Esophagus squamous epithelium (tissue), 5 donors: ENCODE measurements around the gene UGT2B10. TPM values are rescaled to one million over a fixed set of nuclear protein-coding genes. Genes with fewer than 3 reads are reported as not detected.

Experiments used
- DNase-seq: peaks from one replicate; lab custom pipeline; 2025; lab: John Stamatoyannopoulos, UW
- H3K27ac ChIP-seq, 4 donors: fragments of 200-600 bp; sonication (generic); one replicate each; pipeline ENCODE4 v1.5.1; 2016 to 2019; ENCODE audit warnings: mild to moderate bottlenecking in 1 of 4
- H3K27me3 ChIP-seq, 4 donors: fragments of 200-600 bp; sonication (generic); 1 replicate in 3 of 4; 2 replicates in 1 of 4; pipeline versions ENCODE4 v1.5.1 to v1.6.0; 2017 to 2021; ENCODE audit warnings: antibody characterized with exemption in 1 of 4
- H3K36me3 ChIP-seq, 3 donors: fragments of 200-600 bp; sonication (generic); one replicate each; pipeline ENCODE4 v1.5.1; 2016 to 2019
- H3K4me1 ChIP-seq, 3 donors: fragments of 200-600 bp; sonication (generic); one replicate each; pipeline ENCODE4 v1.5.1; 2017 to 2019
- H3K4me3 ChIP-seq, 4 donors: fragments of 200-600 bp; sonication (generic); 1 replicate in 3 of 4; 2 replicates in 1 of 4; pipeline ENCODE4 v1.5.1; 2016 to 2019; ENCODE audit warnings: mild to moderate bottlenecking in 2 of 4, moderate library complexity in 1 of 4
- H3K9me3 ChIP-seq, 3 donors: fragments of 200-600 bp; sonication (generic); one replicate each; pipeline ENCODE4 v1.5.1; 2016 to 2019
- CTCF ChIP-seq, 6 experiments: fragments of 450-650 bp in 4 of 6; fragments of 200-600 bp in 2 of 6; sonication (generic) in 2 of 6; IDR thresholded peaks; one replicate each; pipeline ENCODE4 v1.5.1; 2016 to 2019; ENCODE audit warnings: antibody characterized with exemption in 6 of 6, mild to moderate bottlenecking in 4 of 6, moderate library complexity in 4 of 6
- POLR2A ChIP-seq, 4 donors: fragments of 450-650 bp; IDR thresholded peaks; one replicate each; pipeline ENCODE4 v1.6.1; 2017; ENCODE audit warnings: antibody characterized with exemption in 4 of 4, mild to moderate bottlenecking in 4 of 4, moderate library complexity in 3 of 4
- WGBS, 2 donors: methylation state at CpG; one replicate each; pipeline ENCODE4 v1.1.5; 2018; 5-methylcytosine and 5-hydroxymethylcytosine counted together
- intact Hi-C: fragments of 100-400 bp; cut with DNase I; formaldehyde crosslinking; loops from one replicate; pipeline ENCODE4 v1.15.0; 2022
- total RNA-seq, 4 donors: library from RNA; depleted of rRNA; stranded (reverse); fragments of >200 nt; gene quantifications; one replicate each; pipeline ENCODE4 v1.1.0, GENCODE V29; 2016
- donor health status: DM: yes; HTN: yes; CAD: no.

UGT2B10 gene
- total RNA-seq, 4 donors from 2014 or later, result not detected

DNA sequence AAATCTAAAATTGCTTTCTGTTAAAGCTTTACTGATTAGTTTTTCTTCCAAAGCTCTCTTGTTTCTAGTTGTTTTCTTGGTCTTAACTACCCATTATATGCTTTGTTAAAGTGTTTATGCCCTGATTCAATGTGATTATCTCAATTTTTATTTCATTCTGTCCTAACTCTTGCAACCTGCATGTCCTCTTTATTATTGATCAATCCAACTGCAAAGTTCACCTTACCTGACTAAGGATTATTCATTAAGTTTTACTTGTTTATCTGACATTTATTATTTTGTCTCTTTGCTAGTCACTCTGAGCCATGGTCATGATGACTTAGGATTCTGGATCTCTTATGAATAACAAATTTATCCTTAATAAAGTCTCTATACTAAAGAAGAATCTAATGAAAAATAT is 15.8 kb downstream of the UGT2B10 start:
- no peaks in the 10 kb centered on the region for H3K9me3 ChIP-seq
- no peak for TF ChIP-seq CTCF (IDR thresholded peaks at IDR 0.05)
- TF ChIP-seq POLR2A (IDR thresholded peaks at IDR 0.05), result no peak
- H3K4me3 ChIP-seq, result no peak overlapping the region
- intact Hi-C loops, result no loop called here
- H3K27me3 ChIP-seq, result no peaks in the 10 kb centered on the region
- no peak overlapping the region for H3K27ac ChIP-seq
- no peak for DNase-seq
- H3K36me3 ChIP-seq, result no peaks in the 10 kb centered on the region
- no peaks in the 10 kb centered on the region for H3K4me1 ChIP-seq

DNA sequence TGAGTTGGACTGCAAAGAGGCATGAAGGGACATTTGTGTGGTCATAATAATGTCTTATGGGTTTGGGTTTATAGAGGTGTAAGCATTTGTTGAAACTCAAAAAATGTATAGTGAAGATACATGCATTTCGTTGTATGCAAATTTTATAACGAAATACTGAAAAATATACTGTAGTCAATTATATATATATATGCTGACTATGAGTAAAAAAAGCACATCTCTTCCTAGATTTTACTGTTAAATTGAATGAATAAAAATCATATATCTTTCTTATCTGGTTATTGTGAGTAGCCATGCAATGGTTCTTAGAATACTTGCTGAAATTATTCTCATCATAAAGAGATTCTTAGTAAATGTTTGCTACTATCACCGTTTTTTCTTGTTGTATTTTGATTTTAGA is 34.5 kb downstream of the UGT2B10 start:
- no peaks in the 10 kb centered on the region for H3K27me3 ChIP-seq
- intact Hi-C loops, result no loop called here
- H3K36me3 ChIP-seq, result no peaks in the 10 kb centered on the region
- H3K9me3 ChIP-seq, result no peaks in the 10 kb centered on the region
- DNase-seq, result no peak
- H3K4me3 ChIP-seq, result no peak overlapping the region
- TF ChIP-seq POLR2A (IDR thresholded peaks at IDR 0.05) (no peak), CTCF (IDR thresholded peaks at IDR 0.05) (no peak)
- 57 to 69% methylated on average over 3 of the region's 3 CpGs for WGBS, 2 donors
- H3K27ac ChIP-seq, result no peak overlapping the region
- no peaks in the 10 kb centered on the region for H3K4me1 ChIP-seq

DNA sequence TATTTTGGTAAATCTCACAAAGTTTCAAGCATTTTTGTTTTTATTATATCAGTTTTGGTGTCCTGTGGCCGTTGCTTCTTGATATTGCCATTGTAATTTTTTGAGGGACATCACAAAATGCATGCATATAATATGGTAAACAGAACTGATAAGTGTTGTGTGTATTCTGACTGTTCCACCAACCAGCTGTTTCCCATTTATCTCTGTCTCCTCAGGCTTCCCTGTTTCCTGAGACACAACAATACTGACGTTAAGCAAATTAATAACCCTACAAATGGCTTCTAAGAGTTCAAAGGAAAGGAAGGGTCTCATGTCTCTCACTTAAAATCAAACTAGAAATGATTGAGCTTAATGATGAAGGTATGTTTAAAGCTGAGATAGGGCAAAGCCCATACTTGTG is 40.0 kb downstream of the UGT2B10 start:
- Histone ChIP-seq H3K27me3 (no peaks in the 10 kb centered on the region), H3K4me1 (no peaks in the 10 kb centered on the region), H3K9me3 (peaks cover 0 to 8% (median 0%) of the 10 kb centered on the region in 3 donors), H3K27ac (no peak overlapping the region), H3K36me3 (no peaks in the 10 kb centered on the region), H3K4me3 (no peak overlapping the region)
- 17 to 18% methylated on average over 2 of the region's 2 CpGs for WGBS, 2 donors
- intact Hi-C loops, result no loop called here
- DNase-seq, result no peak
- TF ChIP-seq CTCF (IDR thresholded peaks at IDR 0.05) (no peak), POLR2A (IDR thresholded peaks at IDR 0.05) (no peak)

GRCh38 chr4:68858039-68858438 is 42.2 kb downstream of the UGT2B10 start:
- H3K4me1 ChIP-seq, result no peaks in the 10 kb centered on the region

DNA sequence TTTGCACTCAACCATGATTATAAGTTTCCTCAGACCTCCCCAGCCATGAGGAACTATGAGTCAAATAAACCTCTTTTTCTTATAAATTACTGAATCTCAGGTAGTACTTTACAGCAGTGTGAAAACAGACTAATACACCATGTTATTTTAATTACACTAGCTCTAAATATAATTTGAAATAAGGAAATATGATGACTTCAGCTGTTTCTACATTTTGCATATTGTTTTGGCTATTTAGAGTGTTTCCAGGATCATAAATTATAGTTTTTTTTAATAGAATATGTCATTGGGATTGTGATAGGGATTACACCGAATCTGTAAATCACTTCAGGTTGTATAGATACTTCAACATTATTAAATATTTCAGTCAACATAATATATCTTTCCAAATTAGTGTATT is 43.9 kb downstream of the UGT2B10 start:
- Histone ChIP-seq H3K36me3 (no peaks in the 10 kb centered on the region), H3K4me1 (peaks cover 0 to 8% (median 0%) of the 10 kb centered on the region in 3 donors), H3K27me3 (no peaks in the 10 kb centered on the region), H3K27ac (no peak overlapping the region), H3K9me3 (peaks cover 0 to 8% (median 0%) of the 10 kb centered on the region in 3 donors), H3K4me3 (no peak overlapping the region)
- 69 to 83% methylated on average over 1 of the region's 1 CpG for WGBS, 2 donors
- intact Hi-C loops, result no loop called here
- DNase-seq, result no peak
- TF ChIP-seq POLR2A (IDR thresholded peaks at IDR 0.05), result no peak
- TF ChIP-seq CTCF (IDR thresholded peaks at IDR 0.05), result no peak

More at GRCh38 chr4:68858039-68858438, 42.2 kb downstream of the UGT2B10 start:
- TF ChIP-seq POLR2A (IDR thresholded peaks at IDR 0.05) (no peak), CTCF (IDR thresholded peaks at IDR 0.05) (no peak)
- Histone ChIP-seq H3K4me3 (no peak overlapping the region), H3K9me3 (peaks cover 0 to 8% (median 0%) of the 10 kb centered on the region in 3 donors), H3K27ac (no peak overlapping the region), H3K36me3 (no peaks in the 10 kb centered on the region), H3K27me3 (no peaks in the 10 kb centered on the region)
- intact Hi-C loops, result no loop called here
- no peak for DNase-seq
